Progenitor cell of endocrine pancreas (in vitro differentiated cells): ENCODE results near the gene MEIS2. TPM values are rescaled to one million over a fixed set of nuclear protein-coding genes. Genes with fewer than 3 reads are reported as not detected.

Source experiments
- DNase-seq: peaks from one replicate; pipeline ENCODE4 v3.0.0; 2021; ENCODE audit warnings: low spot score; ENCODE audit not compliant: unreplicated experiment
- H3K27ac Mint-ChIP-seq: 2 replicates; pipeline ENCODE4 v1.8.0; 2021; ENCODE audit warnings: mild to moderate bottlenecking, moderate library complexity, mixed read lengths
- H3K27me3 Mint-ChIP-seq: 2 replicates; pipeline ENCODE4 v1.8.0; 2021; ENCODE audit warnings: mixed read lengths
- H3K36me3 Mint-ChIP-seq: 2 replicates; pipeline ENCODE4 v1.8.0; 2022; ENCODE audit warnings: mixed read lengths; ENCODE audit not compliant: insufficient read depth
- H3K4me1 Mint-ChIP-seq: 2 replicates; pipeline ENCODE4 v1.8.0; 2021; ENCODE audit warnings: low read depth, mixed read lengths
- H3K4me3 Mint-ChIP-seq: 2 replicates; pipeline ENCODE4 v1.8.0; 2021; ENCODE audit warnings: low read depth, mild to moderate bottlenecking, moderate library complexity, mixed read lengths
- H3K9me3 Mint-ChIP-seq: 2 replicates; pipeline ENCODE4 v1.8.0; 2021; ENCODE audit warnings: low read depth, mixed read lengths
- total RNA-seq: library from RNA; stranded (reverse); gene quantifications from 2 replicates; pipeline ENCODE4 v1.2.1, GENCODE V29; 2021
- TF ChIP-seq, protein P1 (sequence below): fragments of 200-600 bp; sonication (generic); IDR thresholded peaks from one replicate; pipeline ENCODE4 v1.5.0; 2021; ENCODE audit warnings: antibody characterized with exemption, mild to moderate bottlenecking; ENCODE audit not compliant: unreplicated experiment

The MEIS2 gene
- total RNA-seq, 1 donor from 2014 or later: 133 TPM

DNA sequence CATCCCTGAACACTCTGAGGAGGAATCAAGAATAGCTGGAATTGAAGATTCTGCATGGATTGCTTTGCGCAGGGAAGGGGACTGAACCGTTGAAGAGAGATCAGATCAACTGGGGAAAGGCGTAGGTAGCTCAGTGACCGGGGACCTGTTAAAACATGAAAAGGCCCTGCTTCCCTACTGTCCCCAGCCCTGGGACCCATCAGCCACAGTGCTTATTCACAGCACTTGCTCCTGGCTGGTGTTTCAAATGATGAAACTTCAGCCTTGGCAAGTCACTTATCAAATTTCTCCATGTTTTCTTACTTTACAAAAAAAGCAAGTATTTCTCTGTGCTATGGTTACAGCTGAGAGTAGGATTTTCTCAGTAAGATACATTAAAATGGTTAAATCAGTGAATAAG, 199.3 kb downstream of the MEIS2 start:
- TF ChIP-seq, protein P1, sequence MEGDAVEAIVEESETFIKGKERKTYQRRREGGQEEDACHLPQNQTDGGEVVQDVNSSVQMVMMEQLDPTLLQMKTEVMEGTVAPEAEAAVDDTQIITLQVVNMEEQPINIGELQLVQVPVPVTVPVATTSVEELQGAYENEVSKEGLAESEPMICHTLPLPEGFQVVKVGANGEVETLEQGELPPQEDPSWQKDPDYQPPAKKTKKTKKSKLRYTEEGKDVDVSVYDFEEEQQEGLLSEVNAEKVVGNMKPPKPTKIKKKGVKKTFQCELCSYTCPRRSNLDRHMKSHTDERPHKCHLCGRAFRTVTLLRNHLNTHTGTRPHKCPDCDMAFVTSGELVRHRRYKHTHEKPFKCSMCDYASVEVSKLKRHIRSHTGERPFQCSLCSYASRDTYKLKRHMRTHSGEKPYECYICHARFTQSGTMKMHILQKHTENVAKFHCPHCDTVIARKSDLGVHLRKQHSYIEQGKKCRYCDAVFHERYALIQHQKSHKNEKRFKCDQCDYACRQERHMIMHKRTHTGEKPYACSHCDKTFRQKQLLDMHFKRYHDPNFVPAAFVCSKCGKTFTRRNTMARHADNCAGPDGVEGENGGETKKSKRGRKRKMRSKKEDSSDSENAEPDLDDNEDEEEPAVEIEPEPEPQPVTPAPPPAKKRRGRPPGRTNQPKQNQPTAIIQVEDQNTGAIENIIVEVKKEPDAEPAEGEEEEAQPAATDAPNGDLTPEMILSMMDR: no peak
- Mint-ChIP-seq H3K27me3 (no peaks in the 10 kb centered on the region), H3K4me1 (peaks cover 46% of the 10 kb centered on the region), H3K4me3 (no peak overlapping the region), H3K36me3 (no peaks in the 10 kb centered on the region), H3K27ac (peak overlapping the region; percentile 90), H3K9me3 (no peaks in the 10 kb centered on the region)
- DNase-seq: no peak

DNA sequence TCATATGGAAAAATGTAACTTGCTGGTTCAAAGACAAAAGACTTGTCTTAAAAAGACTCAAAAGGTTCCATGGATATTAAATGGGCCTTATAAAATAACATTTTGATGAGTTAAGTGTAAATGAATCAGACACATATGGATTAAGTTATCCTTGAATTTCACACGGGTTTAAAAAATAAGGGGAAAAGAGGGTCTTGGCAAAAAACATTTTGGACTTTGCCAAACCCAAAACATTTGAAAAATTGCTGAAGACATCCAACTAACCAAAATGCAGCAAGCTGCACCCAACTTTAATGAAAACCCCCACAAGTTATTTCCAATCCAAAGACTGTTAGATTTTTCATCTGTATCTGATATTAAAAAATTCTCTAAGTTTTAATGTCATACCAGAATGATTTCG, 200.7 kb downstream of the MEIS2 start:
- no peak overlapping the region for H3K4me3 Mint-ChIP-seq
- no peaks in the 10 kb centered on the region for H3K9me3 Mint-ChIP-seq
- peaks cover 8% of the 10 kb centered on the region for H3K36me3 Mint-ChIP-seq
- no peaks in the 10 kb centered on the region for H3K27me3 Mint-ChIP-seq
- peaks cover 55% of the 10 kb centered on the region for H3K4me1 Mint-ChIP-seq
- TF ChIP-seq, protein P1: no peak
- DNase-seq: no peak
- H3K27ac Mint-ChIP-seq: peak overlapping the region; percentile 76

DNA sequence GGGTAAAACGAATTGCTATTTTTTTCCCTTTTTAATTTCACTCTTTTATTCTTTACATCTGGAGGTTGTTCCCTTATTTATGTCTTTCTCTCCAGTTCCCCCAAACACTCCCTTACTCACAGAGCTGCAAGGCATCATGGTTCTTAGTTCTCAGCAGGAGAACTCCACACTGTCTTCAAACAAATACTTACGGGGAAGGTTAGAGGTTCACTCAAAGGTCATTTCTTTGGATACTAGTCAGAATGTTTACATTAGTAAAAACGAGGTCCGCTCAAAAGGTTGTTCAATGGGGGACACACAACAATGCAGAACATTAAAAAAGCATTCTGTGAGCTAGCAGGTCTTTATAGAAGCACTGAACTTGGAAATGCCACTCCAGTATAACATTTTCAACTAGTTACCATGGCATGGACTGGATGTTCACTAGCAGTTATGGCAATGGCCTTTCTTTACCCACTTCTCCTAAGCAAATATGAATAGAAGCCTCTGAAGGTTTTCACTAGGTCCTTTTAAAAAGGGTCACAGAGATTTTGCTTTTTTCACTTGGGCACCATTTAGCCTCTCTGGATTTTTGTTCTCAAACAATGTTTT, 201.7 kb downstream of the MEIS2 start:
- no peak for DNase-seq
- peak overlapping the region; percentile 88 for H3K27ac Mint-ChIP-seq
- H3K4me3 Mint-ChIP-seq: peak overlapping the region; percentile 68
- no peaks in the 10 kb centered on the region for H3K9me3 Mint-ChIP-seq
- no peaks in the 10 kb centered on the region for H3K27me3 Mint-ChIP-seq
- peaks cover 14% of the 10 kb centered on the region for H3K36me3 Mint-ChIP-seq
- TF ChIP-seq, protein P1: no peak
- peaks cover 61% of the 10 kb centered on the region for H3K4me1 Mint-ChIP-seq

DNA sequence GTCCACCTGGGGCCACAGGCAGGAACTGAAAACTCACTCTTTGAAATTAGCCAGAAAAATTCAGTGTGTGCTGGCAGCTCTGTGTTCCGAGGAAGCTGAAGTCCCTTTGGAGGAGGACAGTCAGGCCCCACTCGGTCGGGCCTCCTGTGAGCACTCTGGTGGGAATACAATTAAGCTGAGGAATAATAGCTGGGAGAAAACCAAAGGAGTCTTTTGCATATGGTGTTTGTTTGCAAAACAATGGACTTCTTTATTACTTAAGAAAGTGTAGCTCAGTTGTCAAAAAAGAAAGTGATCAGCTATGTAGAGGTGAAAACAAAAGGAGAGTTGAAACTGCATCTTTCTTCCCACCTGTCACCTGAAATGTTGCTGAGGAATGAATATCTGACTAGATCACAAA, 202.5 kb downstream of the MEIS2 start:
- H3K4me3 Mint-ChIP-seq: peak overlapping the region; percentile 68

DNA sequence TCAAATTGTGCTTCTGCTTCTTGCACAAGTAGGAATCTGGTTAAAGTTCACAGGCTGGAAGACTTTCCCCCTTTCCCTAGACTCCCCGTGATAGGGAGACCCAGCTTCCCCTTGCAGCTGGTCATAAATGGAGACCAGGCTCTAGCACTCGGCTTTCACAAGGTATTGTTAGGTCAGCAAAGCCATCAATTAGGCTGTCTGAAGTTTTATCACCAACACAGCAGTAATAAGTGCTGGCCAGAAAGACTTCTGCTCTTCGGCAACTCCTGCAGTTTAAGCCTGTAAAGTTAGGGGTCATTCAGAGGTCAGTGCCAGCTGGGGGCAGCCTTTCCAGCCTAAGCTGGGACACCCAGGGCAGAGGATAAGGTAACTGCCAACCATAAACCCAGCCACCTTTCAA, 203.4 kb downstream of the MEIS2 start:
- Mint-ChIP-seq H3K9me3 (no peaks in the 10 kb centered on the region), H3K4me1 (peaks cover 68% of the 10 kb centered on the region), H3K27me3 (no peaks in the 10 kb centered on the region), H3K36me3 (peaks cover 21% of the 10 kb centered on the region), H3K27ac (peak overlapping the region; percentile 88), H3K4me3 (peak overlapping the region; percentile 68)
- DNase-seq: no peak
- TF ChIP-seq, protein P1: no peak

More for the DNA sequence above, 202.5 kb downstream of the MEIS2 start:
- DNase-seq: no peak
- Mint-ChIP-seq H3K36me3 (peaks cover 18% of the 10 kb centered on the region), H3K27me3 (no peaks in the 10 kb centered on the region), H3K27ac (peak overlapping the region; percentile 88), H3K9me3 (no peaks in the 10 kb centered on the region), H3K4me1 (peaks cover 69% of the 10 kb centered on the region)
- TF ChIP-seq, protein P1: no peak
